Neural crest cell (in vitro differentiated cells): Measurements from ENCODE around the gene IGF2. TPM values are rescaled to one million over a fixed set of nuclear protein-coding genes. Genes with fewer than 3 reads are reported as not detected.

Experiments
- DNase-seq: peaks from one replicate; pipeline ENCODE4 v3.0.0; 2021; ENCODE audit warnings: low read depth, mixed read lengths, low spot score
- H3K27ac Mint-ChIP-seq: one replicate; pipeline ENCODE4 v1.8.0; 2021; ENCODE audit warnings: mild to moderate bottlenecking, mixed read lengths; ENCODE audit not compliant: unreplicated experiment
- H3K27me3 Mint-ChIP-seq: 2 replicates; pipeline ENCODE4 v1.8.0; 2021; ENCODE audit warnings: low read depth, mild to moderate bottlenecking, mixed read lengths
- H3K36me3 Mint-ChIP-seq: 2 replicates; pipeline ENCODE4 v1.8.0; 2021; ENCODE audit warnings: low read depth, mild to moderate bottlenecking, mixed read lengths
- H3K4me1 Mint-ChIP-seq: 2 replicates; pipeline ENCODE4 v1.8.0; 2021; ENCODE audit warnings: mixed read lengths
- H3K4me3 Mint-ChIP-seq: one replicate; pipeline ENCODE4 v1.8.0; 2021; ENCODE audit warnings: mild to moderate bottlenecking, mixed read lengths
- H3K9me3 Mint-ChIP-seq: 2 replicates; pipeline ENCODE4 v1.8.0; 2021; ENCODE audit warnings: mixed read lengths
- CTCF ChIP-seq: fragments of 200-600 bp; sonication (generic); conservative IDR thresholded peaks from 2 replicates; pipeline ENCODE4 v1.5.0; 2021; ENCODE audit warnings: antibody characterized with exemption, mild to moderate bottlenecking
- total RNA-seq: library from RNA; stranded (reverse); gene quantifications from 2 replicates; pipeline ENCODE4 v1.2.1, GENCODE V29; 2021

Gene IGF2
- total RNA-seq, 1 donor from 2014 or later, result 20.1 TPM

GRCh38 chr11:2182692-2183474, 43.7 kb upstream of the IGF2 start:
- peaks cover 4% of the 10 kb centered on the region for H3K4me1 Mint-ChIP-seq
- no peak overlapping the region for H3K27ac Mint-ChIP-seq
- no peak overlapping the region for H3K4me3 Mint-ChIP-seq
- DNase-seq, result no peak
- no peak for TF ChIP-seq CTCF
- peaks cover 13% of the 10 kb centered on the region for H3K27me3 Mint-ChIP-seq
- no peaks in the 10 kb centered on the region for H3K36me3 Mint-ChIP-seq
- no peaks in the 10 kb centered on the region for H3K9me3 Mint-ChIP-seq

GRCh38 chr11:2182075-2182474, 42.9 kb upstream of the IGF2 start:
- no peak for TF ChIP-seq CTCF
- Mint-ChIP-seq H3K27me3 (peaks cover 13% of the 10 kb centered on the region), H3K4me1 (peaks cover 4% of the 10 kb centered on the region), H3K36me3 (no peaks in the 10 kb centered on the region), H3K9me3 (no peaks in the 10 kb centered on the region), H3K27ac (no peak overlapping the region), H3K4me3 (no peak overlapping the region)
- no peak for DNase-seq

GRCh38 chr11:2180789-2181370, 41.7 kb upstream of the IGF2 start:
- no peak for TF ChIP-seq CTCF
- Mint-ChIP-seq H3K4me3 (no peak overlapping the region), H3K9me3 (no peaks in the 10 kb centered on the region), H3K27ac (no peak overlapping the region), H3K27me3 (peaks cover 13% of the 10 kb centered on the region), H3K4me1 (peaks cover 4% of the 10 kb centered on the region), H3K36me3 (no peaks in the 10 kb centered on the region)
- no peak for DNase-seq

- no peaks in the 10 kb centered on the region for H3K36me3 Mint-ChIP-seq
- H3K27ac Mint-ChIP-seq, result no peak overlapping the region
- H3K4me3 Mint-ChIP-seq, result no peak overlapping the region
- TF ChIP-seq CTCF, result no peak
- DNase-seq, result no peak
- H3K9me3 Mint-ChIP-seq, result no peaks in the 10 kb centered on the region
- peaks cover 13% of the 10 kb centered on the region for H3K27me3 Mint-ChIP-seq
- H3K4me1 Mint-ChIP-seq, result peaks cover 4% of the 10 kb centered on the region
Observed at GRCh38 chr11:2180347-2180746, 41.2 kb upstream of the IGF2 start.

- no peak for DNase-seq
- Mint-ChIP-seq H3K4me1 (peaks cover 4% of the 10 kb centered on the region), H3K27me3 (peaks cover 4% of the 10 kb centered on the region), H3K36me3 (no peaks in the 10 kb centered on the region), H3K4me3 (no peak overlapping the region), H3K9me3 (no peaks in the 10 kb centered on the region), H3K27ac (no peak overlapping the region)
- no peak for TF ChIP-seq CTCF
Observed at GRCh38 chr11:2179516-2179915, 40.3 kb upstream of the IGF2 start.
